Upper lobe of left lung (tissue), 6 donors: Measurements from ENCODE around the gene IL20RB. TPM values are rescaled to one million over a fixed set of nuclear protein-coding genes. Genes with fewer than 3 reads are reported as not detected.

Experiments
- ATAC-seq, 2 donors: fragments of 200-7000 bp; cut with Tn5 transposase; one replicate each; pipeline ENCODE4 v1.9.1; 2022; ENCODE audit warnings: mild to moderate bottlenecking in 2 of 2, moderate library complexity in 2 of 2; ENCODE audit not compliant: low FRiP score in 2 of 2
- DNase-seq, 2 donors: peaks; one replicate each; pipeline ENCODE4 v3.0.0-alpha.2; 2019 to 2020
- H3K27ac ChIP-seq, 4 donors: fragments of 200-600 bp; sonication (generic); one replicate each; pipeline ENCODE4 v1.5.1; 2016 to 2019
- H3K27me3 ChIP-seq, 4 donors: fragments of 200-600 bp; sonication (generic); one replicate each; pipeline ENCODE4 v1.5.1; 2017 to 2019
- H3K36me3 ChIP-seq, 4 donors: fragments of 200-600 bp; sonication (generic); one replicate each; pipeline ENCODE4 v1.5.1; 2016 to 2019
- H3K4me1 ChIP-seq, 4 donors: fragments of 200-600 bp; sonication (generic); one replicate each; pipeline ENCODE4 v1.5.1; 2018 to 2019
- H3K4me3 ChIP-seq, 4 donors: fragments of 200-600 bp; sonication (generic); one replicate each; pipeline ENCODE4 v1.5.1; 2017 to 2019; ENCODE audit warnings: mild to moderate bottlenecking in 2 of 4, moderate library complexity in 1 of 4
- H3K9me3 ChIP-seq, 4 donors: fragments of 200-600 bp; sonication (generic); one replicate each; pipeline ENCODE4 v1.5.1; 2018 to 2019
- EP300 ChIP-seq, 4 donors: sonication (generic); formaldehyde crosslinking; IDR thresholded peaks; one replicate each; pipeline ENCODE4 v1.5.1; 2017; ENCODE audit warnings: antibody characterized with exemption in 4 of 4, control low read depth in 2 of 4
- POLR2A ChIP-seq, 4 donors: fragments of 450-650 bp; IDR thresholded peaks; one replicate each; pipeline ENCODE4 v1.5.1; 2016 to 2017; ENCODE audit warnings: antibody characterized with exemption in 4 of 4, mild to moderate bottlenecking in 2 of 4
- POLR2AphosphoS5 ChIP-seq, 2 donors: sonication (generic); formaldehyde crosslinking; IDR thresholded peaks; one replicate each; pipeline ENCODE4 v1.5.1; 2017; ENCODE audit warnings: antibody characterized with exemption in 2 of 2
- WGBS, 2 donors: methylation state at CpG; one replicate each; pipeline ENCODE4 v1.1.5; 2017 to 2018; 5-methylcytosine and 5-hydroxymethylcytosine counted together
- total RNA-seq, 6 donors: library from RNA; depleted of rRNA in 4 of 6; stranded (reverse); fragments of >200 nt in 4 of 6; gene quantifications; one replicate each; pipeline versions ENCODE4 v1.1.0 to v1.2.1, GENCODE V29; 2016 to 2021
- TF ChIP-seq, protein P1 (sequence below), 6 experiments: fragments of 450-650 bp in 4 of 6; fragments of 200-600 bp in 2 of 6; sonication (generic) in 2 of 6; IDR thresholded peaks; one replicate each; pipeline ENCODE4 v1.5.1; 2016 to 2019; ENCODE audit warnings: antibody characterized with exemption in 6 of 6
- donor health status: DM: no; HTN: no; CAD: no; lungs with moderate emphysema.
- donor health status: DM: no; HTN: yes; CAD: no; lungs with severe emphysema.

IL20RB gene
- total RNA-seq, 6 donors from 2014 or later: 0.80 to 22.9 (median 1.1) TPM

DNA sequence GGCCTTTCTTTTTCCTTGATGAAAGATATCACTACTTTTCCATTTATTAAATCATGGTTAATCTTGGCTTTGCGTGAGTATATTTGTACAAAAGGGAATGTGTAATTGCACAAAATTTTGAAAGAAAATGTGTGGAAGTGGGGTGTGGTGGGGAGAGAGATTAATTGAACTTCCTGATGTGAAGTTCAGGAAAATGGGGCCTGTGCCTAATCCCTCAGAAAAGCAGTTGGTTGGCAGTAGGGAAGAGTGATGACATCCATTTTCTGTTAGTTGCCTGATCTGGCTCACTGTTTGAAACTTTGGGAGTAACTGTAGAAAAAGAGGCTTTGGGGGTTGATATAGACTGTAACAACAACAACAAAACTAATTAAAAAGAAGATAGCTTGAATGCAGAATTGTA is 10.8 kb upstream of the IL20RB start:
- peaks cover 18 to 34% (median 31%) of the 10 kb centered on the region in 4 donors for H3K4me1 ChIP-seq
- no peak overlapping the region for H3K4me3 ChIP-seq
- no peaks in the 10 kb centered on the region for H3K9me3 ChIP-seq
- no peaks in the 10 kb centered on the region for H3K27me3 ChIP-seq
- ATAC-seq (no peak), DNase-seq (no peak)
- 83 to 88% methylated on average over 1 of the region's 1 CpG for WGBS, 2 donors
- TF ChIP-seq, protein P1, sequence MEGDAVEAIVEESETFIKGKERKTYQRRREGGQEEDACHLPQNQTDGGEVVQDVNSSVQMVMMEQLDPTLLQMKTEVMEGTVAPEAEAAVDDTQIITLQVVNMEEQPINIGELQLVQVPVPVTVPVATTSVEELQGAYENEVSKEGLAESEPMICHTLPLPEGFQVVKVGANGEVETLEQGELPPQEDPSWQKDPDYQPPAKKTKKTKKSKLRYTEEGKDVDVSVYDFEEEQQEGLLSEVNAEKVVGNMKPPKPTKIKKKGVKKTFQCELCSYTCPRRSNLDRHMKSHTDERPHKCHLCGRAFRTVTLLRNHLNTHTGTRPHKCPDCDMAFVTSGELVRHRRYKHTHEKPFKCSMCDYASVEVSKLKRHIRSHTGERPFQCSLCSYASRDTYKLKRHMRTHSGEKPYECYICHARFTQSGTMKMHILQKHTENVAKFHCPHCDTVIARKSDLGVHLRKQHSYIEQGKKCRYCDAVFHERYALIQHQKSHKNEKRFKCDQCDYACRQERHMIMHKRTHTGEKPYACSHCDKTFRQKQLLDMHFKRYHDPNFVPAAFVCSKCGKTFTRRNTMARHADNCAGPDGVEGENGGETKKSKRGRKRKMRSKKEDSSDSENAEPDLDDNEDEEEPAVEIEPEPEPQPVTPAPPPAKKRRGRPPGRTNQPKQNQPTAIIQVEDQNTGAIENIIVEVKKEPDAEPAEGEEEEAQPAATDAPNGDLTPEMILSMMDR (IDR thresholded peaks at IDR 0.05): no peak
- no peak for TF ChIP-seq POLR2A (IDR thresholded peaks at IDR 0.05)
- TF ChIP-seq POLR2AphosphoS5 (IDR thresholded peaks at IDR 0.05): no peak
- no peak for TF ChIP-seq EP300 (IDR thresholded peaks at IDR 0.05)
- no peak overlapping the region for H3K27ac ChIP-seq
- peaks cover 0 to 9% (median 3%) of the 10 kb centered on the region in 4 donors for H3K36me3 ChIP-seq

DNA sequence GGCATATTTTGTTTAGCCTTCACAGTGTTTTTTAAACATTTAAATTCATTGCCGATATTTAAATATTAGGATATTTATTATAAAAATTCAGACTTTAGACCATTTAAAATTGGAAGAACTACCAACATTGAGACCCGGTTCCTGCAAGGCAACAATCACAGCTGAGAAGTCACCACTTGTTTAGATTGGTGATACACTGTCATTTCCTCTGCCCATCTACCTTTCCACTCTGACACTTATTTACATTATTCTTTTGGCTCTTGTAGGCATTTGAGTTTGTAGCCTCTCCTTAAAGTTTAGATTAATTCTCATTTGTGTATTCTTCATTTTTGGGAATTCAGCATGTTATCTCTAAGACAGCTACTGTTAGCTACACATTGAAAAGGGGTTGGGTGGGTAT is 10.3 kb upstream of the IL20RB start:
- Histone ChIP-seq H3K36me3 (peaks cover 0 to 9% (median 3%) of the 10 kb centered on the region in 4 donors), H3K4me3 (no peak overlapping the region), H3K27me3 (no peaks in the 10 kb centered on the region), H3K27ac (peak overlapping the region in 1 of 4 donors; percentile 22), H3K4me1 (peaks cover 15 to 32% (median 27%) of the 10 kb centered on the region in 4 donors), H3K9me3 (no peaks in the 10 kb centered on the region)
- 44 to 48% methylated on average over 2 of the region's 2 CpGs for WGBS, 2 donors
- ATAC-seq: no peak
- no peak for DNase-seq
- TF ChIP-seq POLR2A (IDR thresholded peaks at IDR 0.05) (no peak), POLR2AphosphoS5 (IDR thresholded peaks at IDR 0.05) (no peak), EP300 (IDR thresholded peaks at IDR 0.05) (no peak)
- TF ChIP-seq, protein P1 (IDR thresholded peaks at IDR 0.05): no peak

GRCh38 chr3:136949146-136949545 is 8.6 kb upstream of the IL20RB start:
- H3K4me1 ChIP-seq: peaks cover 3 to 19% (median 16%) of the 10 kb centered on the region in 4 donors
- DNase-seq: no peak
- no peak for TF ChIP-seq POLR2AphosphoS5 (IDR thresholded peaks at IDR 0.05)
- TF ChIP-seq EP300 (IDR thresholded peaks at IDR 0.05): no peak
- TF ChIP-seq, protein P1 (IDR thresholded peaks at IDR 0.05): no peak
- no peak for TF ChIP-seq POLR2A (IDR thresholded peaks at IDR 0.05)
- ATAC-seq: no peak
- H3K36me3 ChIP-seq: peaks cover 0 to 9% (median 3%) of the 10 kb centered on the region in 4 donors
- H3K27ac ChIP-seq: no peak overlapping the region
- no peaks in the 10 kb centered on the region for H3K9me3 ChIP-seq
- H3K27me3 ChIP-seq: no peaks in the 10 kb centered on the region
- H3K4me3 ChIP-seq: no peak overlapping the region

GRCh38 chr3:136949708-136950107 is 8.1 kb upstream of the IL20RB start:
- ATAC-seq (no peak), DNase-seq (no peak)
- peaks cover 3 to 18% (median 12%) of the 10 kb centered on the region in 4 donors for H3K4me1 ChIP-seq
- H3K36me3 ChIP-seq: peaks cover 0 to 9% (median 3%) of the 10 kb centered on the region in 4 donors
- no peak overlapping the region for H3K4me3 ChIP-seq
- WGBS, 2 donors: 84 to 93% methylated on average over 2 of the region's 2 CpGs
- no peaks in the 10 kb centered on the region for H3K9me3 ChIP-seq
- no peaks in the 10 kb centered on the region for H3K27me3 ChIP-seq
- TF ChIP-seq EP300 (IDR thresholded peaks at IDR 0.05) (no peak), POLR2AphosphoS5 (IDR thresholded peaks at IDR 0.05) (no peak), POLR2A (IDR thresholded peaks at IDR 0.05) (no peak)
- TF ChIP-seq, protein P1 (IDR thresholded peaks at IDR 0.05): no peak
- H3K27ac ChIP-seq: no peak overlapping the region

- ATAC-seq: no peak
- H3K36me3 ChIP-seq: peaks cover 0 to 8% (median 2%) of the 10 kb centered on the region in 4 donors
Observed at GRCh38 chr3:136950623-136951022, 7.2 kb upstream of the IL20RB start.

More at GRCh38 chr3:136950623-136951022, 7.2 kb upstream of the IL20RB start:
- no peaks in the 10 kb centered on the region for H3K27me3 ChIP-seq
- no peak for DNase-seq
- no peak overlapping the region for H3K4me3 ChIP-seq
- peaks cover 12 to 17% (median 15%) of the 10 kb centered on the region in 4 donors for H3K4me1 ChIP-seq
- H3K9me3 ChIP-seq: no peaks in the 10 kb centered on the region
- TF ChIP-seq, protein P1 (IDR thresholded peaks at IDR 0.05): no peak
- TF ChIP-seq EP300 (IDR thresholded peaks at IDR 0.05) (no peak), POLR2AphosphoS5 (IDR thresholded peaks at IDR 0.05) (no peak), POLR2A (IDR thresholded peaks at IDR 0.05) (no peak)
- no peak overlapping the region for H3K27ac ChIP-seq
- WGBS, 2 donors: 83 to 86% methylated on average over 1 of the region's 1 CpG
